Measurements from ENCODE around the gene CDH4. TPM values are rescaled to one million over a fixed set of nuclear protein-coding genes. Genes with fewer than 3 reads are reported as not detected.

CDH4 gene
- total and polyA plus RNA-seq, 5 donors from 2014 or later = 0.07 to 0.69 (median 0.49) TPM; not detected in 1

GRCh38 chr20:61654726-61655125 is 402.7 kb downstream of the CDH4 start:
- Mint-ChIP-seq H3K9me3 (peaks cover 0 to 3% (median 0%) of the 10 kb centered on the region in 7 donors), H3K27ac (no peak overlapping the region), H3K4me1 (no peaks in the 10 kb centered on the region), H3K27me3 (no peaks in the 10 kb centered on the region), H3K36me3 (no peaks in the 10 kb centered on the region), H3K4me3 (no peak overlapping the region)
- ATAC-seq (ENCODE audit: low read depth in 2 of 2) (no peak), DNase-seq (no peak)
- Histone ChIP-seq H3K4me1 (ENCODE audit: control insufficient read depth, insufficient read depth, low read length, poor library complexity, severe bottlenecking) (no peaks in the 10 kb centered on the region), H3K36me3 (ENCODE audit: control insufficient read depth, insufficient read depth, low read length) (no peaks in the 10 kb centered on the region), H3K4me3 (ENCODE audit: low read depth, low read length) (no peak overlapping the region), H3K9me3 (ENCODE audit: control insufficient read depth in 2 of 2, low read length in 2 of 2) (no peaks in the 10 kb centered on the region), H3K27ac (ENCODE audit: insufficient read depth, low read length, poor library complexity, severe bottlenecking) (no peak overlapping the region), H3K27me3 (ENCODE audit: control insufficient read depth, insufficient read depth, low read length) (no peaks in the 10 kb centered on the region)

DNA sequence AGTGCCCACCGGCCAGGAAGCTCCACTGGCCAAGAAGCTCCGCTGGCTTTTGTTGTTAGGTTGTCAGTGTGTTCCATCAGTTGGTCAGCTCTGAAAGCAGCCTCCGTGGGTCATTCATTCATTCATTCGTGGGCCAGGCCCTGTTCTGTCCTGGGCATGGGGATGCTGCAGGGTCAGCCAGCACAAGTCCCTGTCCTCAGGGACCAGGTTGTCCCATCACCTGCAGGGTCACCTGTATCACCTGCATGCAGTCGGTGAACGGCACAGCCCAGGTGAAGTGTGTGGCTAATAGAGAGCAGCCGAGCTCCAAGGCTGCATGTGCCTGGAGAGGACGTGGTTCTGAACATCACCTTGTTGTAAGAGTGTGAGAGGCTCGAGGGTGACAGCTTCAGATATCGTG is 403.5 kb downstream of the CDH4 start:
- Histone ChIP-seq H3K4me1 (ENCODE audit: control insufficient read depth, insufficient read depth, low read length, poor library complexity, severe bottlenecking) (no peaks in the 10 kb centered on the region), H3K27me3 (ENCODE audit: control insufficient read depth, insufficient read depth, low read length) (no peaks in the 10 kb centered on the region), H3K36me3 (ENCODE audit: control insufficient read depth, insufficient read depth, low read length) (no peaks in the 10 kb centered on the region), H3K4me3 (ENCODE audit: low read depth, low read length) (no peak overlapping the region), H3K9me3 (ENCODE audit: control insufficient read depth in 2 of 2, low read length in 2 of 2) (no peaks in the 10 kb centered on the region), H3K27ac (ENCODE audit: insufficient read depth, low read length, poor library complexity, severe bottlenecking) (no peak overlapping the region)
- Mint-ChIP-seq H3K36me3 (no peaks in the 10 kb centered on the region), H3K9me3 (peaks cover 0 to 3% (median 0%) of the 10 kb centered on the region in 7 donors), H3K4me3 (no peak overlapping the region), H3K27ac (no peak overlapping the region), H3K27me3 (no peaks in the 10 kb centered on the region), H3K4me1 (no peaks in the 10 kb centered on the region)
- DNase-seq (no peak), ATAC-seq (ENCODE audit: low read depth in 2 of 2) (no peak)

DNA sequence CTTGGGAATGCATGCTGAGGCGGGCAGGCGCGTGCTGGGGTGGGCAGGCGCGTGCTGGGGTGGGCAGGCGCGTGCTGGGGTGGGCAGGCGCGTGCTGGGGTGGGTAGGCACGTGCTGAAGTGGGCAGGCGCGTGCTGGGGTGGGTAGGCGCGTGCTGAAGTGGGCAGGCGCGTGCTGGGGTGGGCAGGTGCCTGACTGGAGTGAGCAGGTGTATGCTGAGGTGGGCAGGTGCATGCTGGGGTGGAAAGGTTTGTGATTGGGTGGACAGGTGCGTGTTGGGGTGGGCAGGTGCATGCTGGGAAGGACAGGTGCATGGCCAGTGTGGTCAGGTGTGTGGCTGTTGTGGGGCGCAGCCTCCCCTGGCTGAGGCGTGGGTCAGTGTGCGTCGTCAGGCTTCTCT is 404.1 kb downstream of the CDH4 start:
- Histone ChIP-seq H3K9me3 (ENCODE audit: control insufficient read depth in 2 of 2, low read length in 2 of 2) (no peaks in the 10 kb centered on the region), H3K4me1 (ENCODE audit: control insufficient read depth, insufficient read depth, low read length, poor library complexity, severe bottlenecking) (no peaks in the 10 kb centered on the region), H3K27me3 (ENCODE audit: control insufficient read depth, insufficient read depth, low read length) (no peaks in the 10 kb centered on the region), H3K4me3 (ENCODE audit: low read depth, low read length) (no peak overlapping the region), H3K27ac (ENCODE audit: insufficient read depth, low read length, poor library complexity, severe bottlenecking) (no peak overlapping the region), H3K36me3 (ENCODE audit: control insufficient read depth, insufficient read depth, low read length) (no peaks in the 10 kb centered on the region)
- no peak overlapping the region for H3K4me3 Mint-ChIP-seq
- ATAC-seq (ENCODE audit: low read depth in 2 of 2) (no peak), DNase-seq (no peak)
- no peaks in the 10 kb centered on the region for H3K27me3 Mint-ChIP-seq
- no peaks in the 10 kb centered on the region for H3K4me1 Mint-ChIP-seq
- no peak overlapping the region for H3K27ac Mint-ChIP-seq
- peaks cover 0 to 3% (median 0%) of the 10 kb centered on the region in 7 donors for H3K9me3 Mint-ChIP-seq
- H3K36me3 Mint-ChIP-seq = no peaks in the 10 kb centered on the region

DNA sequence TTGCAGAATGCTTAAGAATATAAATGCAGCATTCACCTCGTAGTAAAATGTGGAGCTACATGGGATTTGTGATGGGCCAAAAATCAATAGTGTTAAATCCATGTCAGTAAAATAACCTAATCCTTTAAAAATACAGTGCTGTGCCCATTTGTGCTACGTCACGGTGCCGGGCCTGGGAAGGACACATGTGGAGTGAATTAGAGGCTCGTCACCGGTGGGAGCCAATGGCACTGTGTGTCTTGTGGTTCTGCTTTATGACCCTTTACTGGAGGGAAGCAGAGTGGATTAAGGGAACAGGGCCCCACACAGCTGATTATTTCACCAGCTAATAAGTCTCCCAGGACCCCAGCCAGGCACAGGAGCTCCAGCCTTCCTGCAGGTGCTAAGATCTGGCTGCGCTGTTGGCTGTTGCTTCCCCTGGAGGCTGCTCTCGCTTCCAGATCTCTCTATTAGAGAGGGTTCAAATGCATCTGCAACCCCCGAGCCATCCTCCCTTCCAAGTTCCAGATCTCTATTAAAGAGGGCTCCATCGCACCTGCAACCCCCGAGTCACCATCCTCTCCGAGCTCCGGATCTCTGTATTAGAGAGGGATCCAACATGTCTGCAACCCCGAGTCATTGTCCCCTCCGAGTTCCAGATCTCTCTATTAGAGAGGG is 405.8 kb downstream of the CDH4 start:
- H3K4me3 Mint-ChIP-seq = no peak overlapping the region
- Histone ChIP-seq H3K27me3 (ENCODE audit: control insufficient read depth, insufficient read depth, low read length) (no peaks in the 10 kb centered on the region), H3K4me1 (ENCODE audit: control insufficient read depth, insufficient read depth, low read length, poor library complexity, severe bottlenecking) (no peaks in the 10 kb centered on the region), H3K27ac (ENCODE audit: insufficient read depth, low read length, poor library complexity, severe bottlenecking) (no peak overlapping the region), H3K36me3 (ENCODE audit: control insufficient read depth, insufficient read depth, low read length) (no peaks in the 10 kb centered on the region), H3K9me3 (ENCODE audit: control insufficient read depth in 2 of 2, low read length in 2 of 2) (no peaks in the 10 kb centered on the region), H3K4me3 (ENCODE audit: low read depth, low read length) (no peak overlapping the region)
- DNase-seq (no peak), ATAC-seq (ENCODE audit: low read depth in 2 of 2) (no peak)
- peaks cover 0 to 1% (median 0%) of the 10 kb centered on the region in 7 donors for H3K9me3 Mint-ChIP-seq
- H3K4me1 Mint-ChIP-seq = no peaks in the 10 kb centered on the region
- H3K27me3 Mint-ChIP-seq = no peaks in the 10 kb centered on the region
- H3K27ac Mint-ChIP-seq = no peak overlapping the region
- no peaks in the 10 kb centered on the region for H3K36me3 Mint-ChIP-seq

GRCh38 chr20:61658563-61658962 is 406.5 kb downstream of the CDH4 start:
- H3K4me1 Mint-ChIP-seq = no peaks in the 10 kb centered on the region
- ATAC-seq (ENCODE audit: low read depth in 2 of 2) (no peak), DNase-seq (no peak)
- no peak overlapping the region for H3K4me3 ChIP-seq (ENCODE audit: low read depth, low read length)
- no peak overlapping the region for H3K27ac ChIP-seq (ENCODE audit: insufficient read depth, low read length, poor library complexity, severe bottlenecking)
- H3K9me3 Mint-ChIP-seq = peaks cover 0 to 1% (median 0%) of the 10 kb centered on the region in 7 donors
- no peak overlapping the region for H3K4me3 Mint-ChIP-seq
- H3K27ac Mint-ChIP-seq = peak overlapping the region in 1 of 3 donors; percentile 44
- no peaks in the 10 kb centered on the region for H3K36me3 Mint-ChIP-seq
- H3K4me1 ChIP-seq (ENCODE audit: control insufficient read depth, insufficient read depth, low read length, poor library complexity, severe bottlenecking) = no peaks in the 10 kb centered on the region
- H3K27me3 Mint-ChIP-seq = no peaks in the 10 kb centered on the region
- H3K27me3 ChIP-seq (ENCODE audit: control insufficient read depth, insufficient read depth, low read length) = no peaks in the 10 kb centered on the region
- H3K9me3 ChIP-seq (ENCODE audit: control insufficient read depth in 2 of 2, low read length in 2 of 2) = no peaks in the 10 kb centered on the region
- H3K36me3 ChIP-seq (ENCODE audit: control insufficient read depth, insufficient read depth, low read length) = no peaks in the 10 kb centered on the region

DNA sequence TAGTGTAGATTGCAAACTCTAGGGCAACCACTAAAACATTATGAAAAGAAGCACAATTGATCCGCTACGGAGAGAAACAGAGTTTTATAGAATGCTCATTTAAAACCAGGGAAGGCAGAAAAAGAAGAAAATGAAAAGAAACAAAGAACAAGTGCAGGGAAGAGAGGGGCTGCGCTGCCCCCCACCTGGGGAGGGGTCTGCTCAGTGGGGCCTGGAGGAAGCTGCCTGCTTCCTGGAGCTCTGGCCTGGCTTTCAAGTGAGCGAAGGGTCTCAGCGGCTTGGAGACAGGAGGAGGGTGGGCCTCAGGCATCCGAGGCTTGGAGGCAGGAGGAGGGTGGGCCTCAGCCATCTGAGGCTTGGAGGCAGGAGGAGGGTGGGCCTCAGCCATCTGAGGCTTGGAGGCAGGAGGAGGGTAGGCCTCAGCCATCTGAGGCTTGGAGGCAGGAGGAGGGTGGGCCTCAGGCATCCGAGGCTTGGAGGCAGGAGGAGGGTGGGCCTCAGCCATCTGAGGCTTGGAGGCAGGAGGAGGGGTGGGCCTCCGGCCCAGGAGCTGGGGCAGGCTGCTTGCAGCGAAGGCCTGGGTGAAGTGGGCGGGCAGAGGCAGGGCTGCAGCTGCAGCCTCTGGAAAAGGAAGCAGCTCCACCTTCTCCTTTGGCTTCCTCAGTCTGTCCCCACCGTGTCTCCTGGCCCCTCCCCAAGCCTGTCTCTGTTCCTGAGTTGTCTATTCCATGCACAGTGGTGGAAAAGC is 407.4 kb downstream of the CDH4 start:
- no peak for DNase-seq
- Mint-ChIP-seq H3K36me3 (no peaks in the 10 kb centered on the region), H3K4me3 (no peak overlapping the region), H3K27me3 (no peaks in the 10 kb centered on the region), H3K27ac (no peak overlapping the region), H3K9me3 (peaks cover 0 to 1% (median 0%) of the 10 kb centered on the region in 7 donors), H3K4me1 (no peaks in the 10 kb centered on the region)
- Histone ChIP-seq H3K27ac (ENCODE audit: insufficient read depth, low read length, poor library complexity, severe bottlenecking) (no peak overlapping the region), H3K36me3 (ENCODE audit: control insufficient read depth, insufficient read depth, low read length) (no peaks in the 10 kb centered on the region), H3K27me3 (ENCODE audit: control insufficient read depth, insufficient read depth, low read length) (no peaks in the 10 kb centered on the region), H3K4me3 (ENCODE audit: low read depth, low read length) (no peak overlapping the region), H3K9me3 (ENCODE audit: control insufficient read depth in 2 of 2, low read length in 2 of 2) (no peaks in the 10 kb centered on the region), H3K4me1 (ENCODE audit: control insufficient read depth, insufficient read depth, low read length, poor library complexity, severe bottlenecking) (no peaks in the 10 kb centered on the region)
- no peak for ATAC-seq (ENCODE audit: low read depth in 2 of 2)

- peaks cover 0 to 1% (median 0%) of the 10 kb centered on the region in 7 donors for H3K9me3 Mint-ChIP-seq
- no peak for ATAC-seq (ENCODE audit: low read depth in 2 of 2)
- H3K27me3 Mint-ChIP-seq = no peaks in the 10 kb centered on the region
- Histone ChIP-seq H3K27me3 (ENCODE audit: control insufficient read depth, insufficient read depth, low read length) (no peaks in the 10 kb centered on the region), H3K4me3 (ENCODE audit: low read depth, low read length) (no peak overlapping the region), H3K27ac (ENCODE audit: insufficient read depth, low read length, poor library complexity, severe bottlenecking) (no peak overlapping the region), H3K36me3 (ENCODE audit: control insufficient read depth, insufficient read depth, low read length) (no peaks in the 10 kb centered on the region), H3K9me3 (ENCODE audit: control insufficient read depth in 2 of 2, low read length in 2 of 2) (no peaks in the 10 kb centered on the region), H3K4me1 (ENCODE audit: control insufficient read depth, insufficient read depth, low read length, poor library complexity, severe bottlenecking) (no peaks in the 10 kb centered on the region)
- no peak overlapping the region for H3K4me3 Mint-ChIP-seq
- H3K36me3 Mint-ChIP-seq = no peaks in the 10 kb centered on the region
- H3K27ac Mint-ChIP-seq = no peak overlapping the region
- DNase-seq = no peak
- no peaks in the 10 kb centered on the region for H3K4me1 Mint-ChIP-seq
These were observed 407.9 kb downstream of the CDH4 start for GRCh38 chr20:61659994-61660346.

- Histone ChIP-seq H3K27ac (ENCODE audit: insufficient read depth, low read length, poor library complexity, severe bottlenecking) (no peak overlapping the region), H3K9me3 (ENCODE audit: control insufficient read depth in 2 of 2, low read length in 2 of 2) (no peaks in the 10 kb centered on the region), H3K36me3 (ENCODE audit: control insufficient read depth, insufficient read depth, low read length) (no peaks in the 10 kb centered on the region), H3K27me3 (ENCODE audit: control insufficient read depth, insufficient read depth, low read length) (no peaks in the 10 kb centered on the region), H3K4me1 (ENCODE audit: control insufficient read depth, insufficient read depth, low read length, poor library complexity, severe bottlenecking) (no peaks in the 10 kb centered on the region), H3K4me3 (ENCODE audit: low read depth, low read length) (no peak overlapping the region)
- H3K27ac Mint-ChIP-seq = no peak overlapping the region
- no peaks in the 10 kb centered on the region for H3K4me1 Mint-ChIP-seq
- peaks cover 0 to 1% (median 0%) of the 10 kb centered on the region in 7 donors for H3K9me3 Mint-ChIP-seq
- H3K36me3 Mint-ChIP-seq = no peaks in the 10 kb centered on the region
- no peak overlapping the region for H3K4me3 Mint-ChIP-seq
- DNase-seq (no peak), ATAC-seq (ENCODE audit: low read depth in 2 of 2) (no peak)
- no peaks in the 10 kb centered on the region for H3K27me3 Mint-ChIP-seq
These were observed 408.5 kb downstream of the CDH4 start for GRCh38 chr20:61660559-61660958.

Measured in CD4-positive, CD25-positive, alpha-beta regulatory T cell (primary cell).